ENCODE measurements around the gene WDR90. TPM values are rescaled to one million over a fixed set of nuclear protein-coding genes. Genes with fewer than 3 reads are reported as not detected.

WDR90 gene
- total RNA-seq, 1 donor from 2014 or later, result 102 TPM

- no peak for TF ChIP-seq CTCF (conservative IDR thresholded peaks at IDR 0.05)
- no peak overlapping the region for H3K27ac Mint-ChIP-seq
Observed at GRCh38 chr16:609316-609715, 39.8 kb upstream of the WDR90 start.

GRCh38 chr16:609984-610383, 39.2 kb upstream of the WDR90 start:
- Mint-ChIP-seq H3K27me3 (no peaks in the 10 kb centered on the region), H3K36me3 (peaks cover 16% of the 10 kb centered on the region), H3K4me3 (no peak overlapping the region), H3K4me1 (ENCODE audit: unreplicated experiment) (peaks cover 13% of the 10 kb centered on the region), H3K27ac (no peak overlapping the region), H3K9me3 (no peaks in the 10 kb centered on the region)
- no peak for TF ChIP-seq CTCF (conservative IDR thresholded peaks at IDR 0.05)
- no peak for DNase-seq (ENCODE audit: extremely low spot score, unreplicated experiment)

More at GRCh38 chr16:609316-609715, 39.8 kb upstream of the WDR90 start:
- H3K4me3 Mint-ChIP-seq, result no peak overlapping the region
- H3K27me3 Mint-ChIP-seq, result no peaks in the 10 kb centered on the region
- no peak for DNase-seq (ENCODE audit: extremely low spot score, unreplicated experiment)
- peaks cover 9% of the 10 kb centered on the region for H3K4me1 Mint-ChIP-seq (ENCODE audit: unreplicated experiment)
- H3K9me3 Mint-ChIP-seq, result no peaks in the 10 kb centered on the region
- peaks cover 14% of the 10 kb centered on the region for H3K36me3 Mint-ChIP-seq

- Mint-ChIP-seq H3K27ac (peak overlapping the region; percentile 88), H3K9me3 (no peaks in the 10 kb centered on the region), H3K27me3 (no peaks in the 10 kb centered on the region), H3K4me3 (peak overlapping the region; percentile 49), H3K4me1 (ENCODE audit: unreplicated experiment) (peaks cover 15% of the 10 kb centered on the region), H3K36me3 (peaks cover 17% of the 10 kb centered on the region)
- TF ChIP-seq CTCF (conservative IDR thresholded peaks at IDR 0.05), result peak; percentile 73
- DNase-seq (ENCODE audit: extremely low spot score, unreplicated experiment), result no peak
Observed at GRCh38 chr16:610513-611381, 38.4 kb upstream of the WDR90 start.

GRCh38 chr16:615122-615521, 34.0 kb upstream of the WDR90 start:
- peaks cover 10% of the 10 kb centered on the region for H3K4me1 Mint-ChIP-seq (ENCODE audit: unreplicated experiment)
- no peak for DNase-seq (ENCODE audit: extremely low spot score, unreplicated experiment)
- no peaks in the 10 kb centered on the region for H3K27me3 Mint-ChIP-seq
- no peaks in the 10 kb centered on the region for H3K9me3 Mint-ChIP-seq
- no peak overlapping the region for H3K4me3 Mint-ChIP-seq
- TF ChIP-seq CTCF (conservative IDR thresholded peaks at IDR 0.05), result no peak
- no peak overlapping the region for H3K27ac Mint-ChIP-seq
- peaks cover 14% of the 10 kb centered on the region for H3K36me3 Mint-ChIP-seq

- no peaks in the 10 kb centered on the region for H3K9me3 Mint-ChIP-seq
- H3K36me3 Mint-ChIP-seq, result peaks cover 14% of the 10 kb centered on the region
- no peaks in the 10 kb centered on the region for H3K27me3 Mint-ChIP-seq
- no peak overlapping the region for H3K4me3 Mint-ChIP-seq
- no peak overlapping the region for H3K27ac Mint-ChIP-seq
- DNase-seq (ENCODE audit: extremely low spot score, unreplicated experiment), result no peak
- no peak for TF ChIP-seq CTCF (conservative IDR thresholded peaks at IDR 0.05)
- peaks cover 11% of the 10 kb centered on the region for H3K4me1 Mint-ChIP-seq (ENCODE audit: unreplicated experiment)
Observed at GRCh38 chr16:616733-617586, 32.2 kb upstream of the WDR90 start.
